SU-DHL-6 (cell line): ENCODE measurements around the gene LPAR4.

Experiments
- EZH2phosphoT487 ChIP-seq: fragments of 200-600 bp; sonication (generic), shearing (Covaris generic); conservative IDR thresholded peaks from 2 replicates; pipeline ENCODE4 v1.6.1; 2018; ENCODE audit warnings: mild to moderate bottlenecking, antibody characterized with exemption, low read length, moderate library complexity, mixed read lengths
- TF ChIP-seq, protein P1 (sequence below): fragments of 200-600 bp; sonication (generic); IDR thresholded peaks from one replicate; pipeline ENCODE4 v1.5.1; 2017; ENCODE audit warnings: antibody characterized with exemption, mild to moderate bottlenecking, low read length, moderate library complexity; ENCODE audit not compliant: insufficient read depth, poor library complexity, severe bottlenecking

DNA sequence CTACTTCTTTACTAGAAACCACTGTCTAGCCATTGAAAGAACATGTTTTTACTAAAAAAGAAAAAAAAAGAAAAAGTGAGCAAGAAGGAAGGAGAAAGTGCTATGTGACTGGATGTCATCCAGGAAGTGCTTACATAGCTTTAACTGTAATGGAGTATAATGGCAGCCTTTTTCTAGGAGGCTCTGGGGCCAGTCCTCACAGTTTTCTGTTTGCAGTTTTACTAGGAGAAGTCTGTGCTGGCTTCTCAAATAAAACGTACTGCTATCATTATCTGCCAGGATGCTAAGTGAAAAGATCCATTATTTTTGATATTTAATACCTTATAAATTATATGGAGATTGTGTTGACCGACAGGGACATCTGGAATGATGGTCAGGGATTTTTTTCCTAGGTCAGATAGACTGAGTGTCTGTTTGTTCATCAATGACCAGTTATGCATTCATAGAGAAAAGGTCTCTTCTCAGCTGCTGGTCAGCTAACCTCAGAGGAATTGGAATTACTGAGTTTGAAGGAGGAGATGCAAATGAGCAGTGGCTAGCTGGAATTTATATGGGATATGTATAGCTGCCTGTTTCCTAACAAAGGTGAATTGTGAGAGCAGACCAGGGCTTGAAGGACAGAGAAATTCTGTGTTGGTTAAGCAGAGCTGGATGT lies 21.7 kb downstream of the LPAR4 start:
- TF ChIP-seq EZH2phosphoT487, result no peak
- TF ChIP-seq, protein P1, sequence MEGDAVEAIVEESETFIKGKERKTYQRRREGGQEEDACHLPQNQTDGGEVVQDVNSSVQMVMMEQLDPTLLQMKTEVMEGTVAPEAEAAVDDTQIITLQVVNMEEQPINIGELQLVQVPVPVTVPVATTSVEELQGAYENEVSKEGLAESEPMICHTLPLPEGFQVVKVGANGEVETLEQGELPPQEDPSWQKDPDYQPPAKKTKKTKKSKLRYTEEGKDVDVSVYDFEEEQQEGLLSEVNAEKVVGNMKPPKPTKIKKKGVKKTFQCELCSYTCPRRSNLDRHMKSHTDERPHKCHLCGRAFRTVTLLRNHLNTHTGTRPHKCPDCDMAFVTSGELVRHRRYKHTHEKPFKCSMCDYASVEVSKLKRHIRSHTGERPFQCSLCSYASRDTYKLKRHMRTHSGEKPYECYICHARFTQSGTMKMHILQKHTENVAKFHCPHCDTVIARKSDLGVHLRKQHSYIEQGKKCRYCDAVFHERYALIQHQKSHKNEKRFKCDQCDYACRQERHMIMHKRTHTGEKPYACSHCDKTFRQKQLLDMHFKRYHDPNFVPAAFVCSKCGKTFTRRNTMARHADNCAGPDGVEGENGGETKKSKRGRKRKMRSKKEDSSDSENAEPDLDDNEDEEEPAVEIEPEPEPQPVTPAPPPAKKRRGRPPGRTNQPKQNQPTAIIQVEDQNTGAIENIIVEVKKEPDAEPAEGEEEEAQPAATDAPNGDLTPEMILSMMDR, result no peak
